Colon (tissue), 2 donors: Measurements from ENCODE around the gene AKNA.

Experiments
- FAIRE-seq: peaks from 2 replicates; lab custom pipeline; 2012; peaks lifted over from hg19 to GRCh38; lab: Jason Lieb, UNC
- donor health status: control.
- donor health status: control.

Gene AKNA

DNA sequence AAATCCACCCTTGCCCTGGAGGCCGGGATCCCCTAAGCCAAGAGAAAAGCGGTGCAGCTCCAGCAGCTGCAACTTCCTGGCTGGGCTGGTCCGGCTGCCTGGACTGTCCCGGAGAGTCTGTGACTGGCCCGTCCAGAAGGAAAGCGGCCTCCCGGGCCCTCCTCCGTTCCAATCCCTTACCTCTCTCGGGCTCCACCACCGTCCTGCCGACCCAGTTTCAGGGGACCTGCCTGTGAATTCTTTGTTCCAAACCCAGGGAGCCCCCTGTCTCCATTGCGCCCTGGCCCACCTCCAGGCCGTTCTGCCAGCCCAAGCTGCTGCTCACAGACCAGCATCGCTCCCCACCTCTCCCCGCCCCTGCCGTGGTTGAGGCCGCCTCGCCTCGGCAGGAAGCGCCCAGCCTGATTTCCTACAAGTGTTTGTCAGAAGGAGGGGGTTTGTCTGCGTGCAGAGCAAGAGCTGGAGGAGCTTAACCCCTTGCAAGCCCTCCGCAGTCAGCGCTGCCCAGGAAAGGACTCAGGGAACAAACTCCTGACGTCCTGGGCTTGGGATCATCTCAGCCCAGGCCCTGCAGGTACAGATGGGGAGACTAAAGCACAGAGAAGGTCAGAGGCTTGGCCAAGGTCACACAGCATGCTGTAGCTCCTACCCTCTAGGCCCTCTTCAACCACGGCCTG lies at the start of gene AKNA:
Gene AKNA, minus strand, starts transcription at position 303 of the 677 bp plus-strand sequence. CDS start 6,649 bp downstream, outside the sequence.
- FAIRE-seq, result no peak

DNA sequence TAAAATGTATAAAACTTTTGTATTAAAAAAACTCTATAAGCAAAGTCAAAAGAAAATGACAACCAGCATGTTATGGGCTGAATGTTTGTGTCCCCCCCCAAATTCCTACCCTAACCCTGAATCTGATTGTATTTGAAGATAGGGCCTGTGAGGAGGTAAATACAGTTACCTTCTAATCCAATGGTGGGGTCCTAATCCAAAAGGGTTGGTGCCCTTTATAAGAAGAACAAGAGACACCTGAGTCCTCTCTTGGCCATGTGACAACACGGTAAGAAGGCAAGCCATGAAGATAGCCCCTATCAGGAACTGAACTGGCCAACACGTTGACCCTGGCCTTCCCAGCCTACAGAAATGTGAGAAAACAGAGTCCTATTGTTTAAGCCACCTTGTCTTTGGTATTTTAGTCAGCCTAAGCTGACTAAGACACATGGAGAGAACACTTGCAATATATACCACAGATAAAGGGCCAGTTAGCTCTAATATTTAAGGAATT lies 49.7 kb upstream of the AKNA start:
- FAIRE-seq, result no peak

- FAIRE-seq, result no peak
Measured at GRCh38 chr9:114434878-114435311, 47.1 kb upstream of the AKNA start.

DNA sequence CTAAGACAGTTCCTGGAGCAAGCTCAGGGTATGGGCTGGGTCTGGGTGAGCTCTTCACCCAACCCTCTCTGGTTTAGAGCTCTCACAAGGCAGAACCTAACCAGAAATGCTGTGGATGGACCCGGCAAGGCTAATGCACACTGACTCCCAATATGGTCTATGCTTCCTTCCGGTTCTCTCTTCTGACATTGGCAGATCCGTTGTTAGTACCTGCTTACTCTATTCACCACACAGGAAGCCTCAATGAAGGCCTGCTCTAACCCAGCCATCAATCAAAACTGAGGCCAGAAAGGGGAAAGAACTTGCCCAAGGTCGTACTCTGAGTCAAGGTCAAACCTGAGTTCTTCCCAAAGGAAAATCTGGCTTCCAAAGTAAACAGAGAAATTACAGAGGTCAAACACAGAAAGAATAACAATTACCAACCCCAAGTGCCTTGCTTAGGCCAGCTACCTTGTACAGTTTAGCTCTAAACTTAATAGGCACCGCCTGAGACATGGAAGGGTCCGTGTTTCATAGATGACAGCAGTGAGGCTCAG lies 46.0 kb upstream of the AKNA start:
- FAIRE-seq, result no peak

DNA sequence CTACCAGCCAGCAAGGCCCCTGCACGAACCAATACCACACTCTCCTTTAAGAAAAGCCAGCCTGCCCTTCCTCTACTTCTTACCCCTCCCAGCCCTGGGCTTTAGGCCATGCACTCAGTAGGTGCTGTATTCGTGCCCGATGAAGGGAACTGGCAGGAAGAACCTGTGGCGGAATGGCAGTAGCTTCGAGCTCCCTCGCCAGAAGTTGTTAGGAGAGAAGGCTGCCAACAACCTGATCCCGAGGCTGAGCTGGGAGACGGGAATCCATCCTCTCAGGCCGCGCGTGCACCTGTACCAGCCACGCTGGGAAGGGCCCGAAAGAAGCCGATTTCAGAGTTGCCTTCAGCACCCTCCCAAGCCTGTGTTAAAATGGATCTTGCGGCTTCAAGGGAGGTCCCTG lies 45.3 kb upstream of the AKNA start:
- FAIRE-seq, result no peak

- FAIRE-seq, result no peak
Measured at GRCh38 chr9:114432323-114433067, 44.7 kb upstream of the AKNA start.

DNA sequence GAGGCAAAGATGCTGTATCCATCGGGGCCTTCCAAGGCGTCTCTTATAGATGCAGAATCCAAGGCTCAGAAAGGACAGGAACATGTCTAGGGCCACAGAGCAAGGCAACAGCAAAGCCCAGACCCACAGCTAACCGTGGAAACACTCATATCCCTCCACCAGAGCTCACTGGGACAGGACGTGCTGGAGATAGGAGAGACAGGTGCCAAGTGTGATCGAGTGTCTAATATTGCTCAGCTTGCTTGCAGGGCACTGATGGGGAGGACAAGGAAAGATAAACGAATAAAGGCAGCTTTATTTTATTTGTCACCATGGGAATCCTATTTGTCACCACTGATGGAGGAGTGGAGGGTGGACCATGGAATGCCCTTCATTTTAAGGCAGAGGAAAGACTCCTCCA lies 44.0 kb upstream of the AKNA start:
- no peak for FAIRE-seq

- no peak for FAIRE-seq
Measured at GRCh38 chr9:114431003-114431402, 43.2 kb upstream of the AKNA start.

- FAIRE-seq, result no peak
Measured at GRCh38 chr9:114430457-114430856, 42.7 kb upstream of the AKNA start.

DNA sequence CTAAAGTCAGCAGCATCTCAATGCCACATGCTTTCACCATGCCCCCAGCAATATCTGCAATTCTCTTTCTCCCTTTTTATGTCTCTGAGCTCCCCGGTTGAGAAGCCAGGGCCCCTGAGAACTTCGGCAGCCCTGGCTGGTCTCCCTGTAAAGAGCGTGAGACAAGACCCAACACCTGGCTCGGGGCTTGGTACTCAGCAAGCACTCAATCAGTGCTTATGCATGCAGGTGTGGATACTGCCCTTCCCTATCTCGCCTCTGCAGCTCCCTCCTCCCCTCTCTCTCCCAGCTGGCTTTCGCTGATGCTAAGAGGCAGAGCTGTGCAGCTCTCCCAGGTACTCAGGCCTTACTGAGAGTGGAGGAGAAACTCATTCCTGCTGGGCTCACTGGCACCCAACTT lies 41.7 kb upstream of the AKNA start:
- FAIRE-seq, result no peak

DNA sequence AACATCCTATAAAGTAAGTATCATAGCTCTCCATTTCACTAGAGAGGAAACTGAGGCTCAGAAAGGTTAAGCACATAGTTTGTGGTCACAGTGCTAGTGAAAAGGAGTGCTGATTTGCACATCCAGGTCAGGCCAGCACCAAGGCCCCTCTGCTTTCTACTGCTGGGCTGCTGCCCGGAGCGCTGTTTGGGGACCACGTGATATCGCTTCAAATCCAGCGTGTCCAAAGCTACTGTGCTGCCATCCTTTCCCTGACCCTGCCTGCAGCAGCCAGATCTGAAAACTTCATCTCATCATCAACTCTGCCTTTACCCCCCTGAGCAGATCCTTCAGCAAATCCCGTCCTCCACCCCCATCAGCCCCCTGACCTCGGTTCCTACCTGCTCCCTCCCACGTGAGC lies 40.7 kb upstream of the AKNA start:
- no peak for FAIRE-seq

GRCh38 chr9:114427644-114428043 lies 39.9 kb upstream of the AKNA start:
- FAIRE-seq, result no peak

DNA sequence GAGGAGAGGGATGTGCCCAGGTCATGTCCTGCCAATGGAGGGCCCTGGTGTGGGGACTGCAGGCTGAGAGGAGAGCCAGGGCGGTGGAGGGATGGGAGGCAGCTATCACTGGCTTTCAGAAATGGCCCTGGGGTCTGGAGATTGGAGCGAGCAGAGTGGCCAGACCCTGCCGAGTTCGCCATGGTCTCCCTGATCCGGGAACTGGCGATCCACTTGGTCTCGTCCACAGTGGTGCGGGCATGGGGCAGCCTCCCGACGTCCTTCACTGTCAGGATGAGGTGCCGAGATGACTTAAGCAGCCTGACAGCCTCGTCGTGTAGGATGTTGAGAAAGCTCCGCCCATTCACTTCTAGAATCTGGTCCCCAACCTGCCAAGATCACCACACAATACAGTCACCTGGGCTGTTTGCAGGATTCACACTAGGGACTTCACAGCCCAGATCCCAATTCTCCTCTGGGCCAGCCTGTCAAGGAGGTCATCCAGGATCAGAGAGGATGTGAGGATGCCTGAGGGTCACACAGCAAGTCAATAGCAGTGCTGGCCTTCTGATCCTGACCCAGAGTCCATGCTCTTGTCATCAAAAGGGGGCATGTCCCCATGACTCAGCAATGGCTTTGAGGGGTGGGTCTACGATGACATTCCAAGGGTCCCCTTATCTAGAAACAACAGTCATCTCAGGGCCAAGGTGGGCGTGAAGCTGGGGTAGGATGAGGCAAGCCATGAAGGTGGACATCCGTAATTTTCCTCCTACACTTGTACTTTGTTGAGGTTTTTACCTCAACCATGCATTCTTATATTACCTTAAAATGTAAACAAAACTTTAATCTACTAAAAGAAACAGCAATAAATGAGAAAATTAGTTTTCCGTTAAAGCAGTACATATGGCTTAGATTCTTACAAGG lies 38.5 kb upstream of the AKNA start:
- FAIRE-seq, result no peak

DNA sequence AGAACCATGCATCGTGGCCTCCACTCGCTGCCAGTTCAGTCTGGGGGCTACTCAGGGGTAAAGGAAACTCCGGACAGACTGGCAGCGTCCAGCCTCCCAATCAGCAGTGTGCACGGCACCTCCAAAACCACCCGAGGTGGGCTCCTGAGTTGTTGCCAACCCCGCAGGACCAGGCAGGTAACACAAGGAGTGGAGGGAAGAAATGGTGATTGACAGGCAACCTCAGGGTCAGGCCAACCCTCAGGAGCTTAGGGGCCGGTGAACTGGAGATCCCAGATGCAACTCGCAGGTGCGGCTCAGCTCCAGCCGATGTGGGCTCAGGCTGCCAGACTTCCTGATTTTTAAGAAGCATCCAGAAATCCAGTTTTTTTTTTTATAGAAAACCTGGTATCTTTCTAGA lies 37.3 kb upstream of the AKNA start:
- no peak for FAIRE-seq

GRCh38 chr9:114424126-114424525 lies 36.3 kb upstream of the AKNA start:
- FAIRE-seq, result no peak

DNA sequence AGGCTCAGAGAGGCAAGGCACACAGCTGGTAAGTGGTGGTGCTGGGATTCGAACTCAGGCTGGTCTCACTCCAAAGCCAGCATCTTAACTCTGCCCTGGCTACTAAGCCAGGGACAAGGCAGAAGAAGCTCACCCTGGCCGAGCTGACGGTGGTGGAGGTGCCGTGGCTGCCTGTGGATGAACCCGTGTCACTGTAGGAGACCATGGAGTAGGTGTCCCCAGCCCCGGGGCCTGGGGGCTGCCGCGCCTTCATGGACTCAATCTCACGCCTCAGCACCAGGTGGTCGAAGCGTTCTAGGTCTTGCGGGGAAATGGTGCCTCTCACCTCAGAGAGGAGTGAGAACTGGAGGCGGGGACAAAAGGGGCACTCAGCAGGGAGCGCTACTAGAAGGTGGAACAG lies 35.4 kb upstream of the AKNA start:
- no peak for FAIRE-seq

DNA sequence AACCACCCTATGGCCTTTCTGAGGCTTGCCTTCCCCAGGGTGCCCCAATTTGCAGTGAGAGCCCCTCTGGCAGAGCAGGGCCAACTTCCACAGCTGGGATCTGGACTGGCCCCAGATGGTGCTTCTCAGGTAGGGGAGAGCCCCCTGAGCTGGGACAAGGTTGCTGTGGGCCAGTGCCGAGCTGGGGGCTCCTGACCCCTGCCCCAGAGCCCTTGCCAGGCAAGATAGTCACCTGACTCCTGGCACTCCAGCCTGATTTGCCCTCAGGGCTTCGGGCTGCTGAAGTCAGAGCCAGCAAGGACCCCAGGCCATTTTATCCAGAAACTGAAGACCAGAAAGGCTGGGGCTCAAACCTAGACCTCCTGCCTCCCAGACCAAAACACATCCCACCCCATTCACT lies 33.4 kb upstream of the AKNA start:
- FAIRE-seq, result no peak

GRCh38 chr9:114419796-114420195 lies 32.0 kb upstream of the AKNA start:
- FAIRE-seq, result no peak

GRCh38 chr9:114418053-114418452 lies 30.3 kb upstream of the AKNA start:
- no peak for FAIRE-seq

- no peak for FAIRE-seq
Measured at GRCh38 chr9:114417511-114417910, 29.7 kb upstream of the AKNA start.

DNA sequence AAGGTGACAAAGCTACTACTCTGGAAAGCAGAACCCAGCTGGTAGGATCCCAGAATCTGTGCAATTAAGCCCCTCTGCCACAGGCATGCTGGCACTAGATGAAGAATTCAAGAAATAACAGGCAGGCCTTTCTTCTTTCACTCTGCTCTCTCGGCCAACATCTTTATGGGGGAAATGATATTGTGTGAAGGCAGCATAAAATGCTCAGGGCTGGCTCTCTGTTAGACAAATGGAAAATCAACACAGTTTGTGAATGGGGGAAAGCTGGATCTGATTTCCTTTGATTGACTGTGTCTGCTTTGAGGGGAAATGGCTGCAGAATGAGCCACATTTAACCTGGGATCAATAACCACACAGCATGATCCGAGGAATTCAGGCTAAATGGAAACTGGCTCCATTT lies 29.1 kb upstream of the AKNA start:
- no peak for FAIRE-seq

DNA sequence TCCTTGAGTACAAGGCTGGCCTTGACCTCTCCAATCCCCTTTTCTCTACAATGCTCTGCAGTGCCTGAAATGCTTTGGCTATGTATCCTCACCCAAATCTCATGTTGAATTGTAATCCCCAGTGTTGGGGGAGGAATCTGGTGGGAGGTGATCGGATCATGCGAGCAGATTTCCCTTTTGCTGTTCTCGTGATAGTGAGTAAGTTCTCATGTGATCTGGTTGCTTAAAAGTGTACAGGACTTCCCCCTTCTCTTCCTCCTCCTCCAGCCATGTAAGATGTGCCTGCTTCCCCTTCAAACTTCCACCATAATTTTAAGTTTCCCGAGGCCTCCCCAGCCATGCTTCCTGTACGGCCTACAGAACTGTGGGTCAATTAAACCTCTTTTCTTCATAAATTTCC lies 28.5 kb upstream of the AKNA start:
- FAIRE-seq, result no peak
